LHCN-M2 (cell line): ENCODE measurements around the gene RAI1. TPM values are rescaled to one million over a fixed set of nuclear protein-coding genes. Genes with fewer than 3 reads are reported as not detected.

Source experiments
- DNase-seq: peaks from one replicate; pipeline ENCODE4 v3.0.0-alpha.2; 2012; ENCODE audit warnings: low read depth
- total RNA-seq: library from RNA; depleted of rRNA; stranded (reverse); fragments of >200 nt; gene quantifications from 2 replicates; pipeline ENCODE4 v1.2.3, GENCODE V29; 2014

Gene RAI1
- total RNA-seq, 1 experiment from 2014 or later: 10.3 TPM

DNA sequence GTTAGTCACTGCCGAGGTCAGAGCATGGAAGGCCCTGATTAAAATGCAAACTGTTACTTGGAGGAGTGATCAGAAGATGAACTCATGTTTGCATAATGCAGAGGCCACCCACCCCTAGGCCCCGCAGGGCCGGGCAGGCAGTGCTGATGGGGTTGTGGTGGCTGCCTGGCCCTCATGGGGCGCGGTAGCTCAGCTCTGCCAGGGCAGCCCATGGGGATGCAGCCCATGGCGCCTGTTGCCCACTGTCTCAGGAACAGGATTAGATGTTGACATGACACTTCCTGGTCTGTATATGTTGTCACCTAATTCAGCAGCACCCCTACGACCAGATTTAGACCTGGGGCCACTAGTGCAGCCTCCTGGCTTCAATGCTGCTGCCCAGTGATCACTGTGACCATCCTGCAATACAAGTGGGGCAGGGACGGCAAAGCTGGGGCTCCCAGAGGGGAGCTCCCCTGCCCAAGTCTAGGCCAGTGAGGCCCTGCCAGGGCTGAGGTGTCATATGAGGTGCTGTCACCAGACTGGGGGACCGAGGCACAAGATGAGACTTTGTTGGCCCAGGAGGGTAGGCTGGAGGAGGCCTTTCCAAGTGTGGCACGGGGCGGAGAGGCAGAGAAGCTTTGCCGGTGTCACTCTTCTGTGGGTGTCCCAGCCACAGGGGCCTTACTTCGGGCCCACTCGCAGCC lies 49.1 kb downstream of the RAI1 start:
- no peak for DNase-seq

DNA sequence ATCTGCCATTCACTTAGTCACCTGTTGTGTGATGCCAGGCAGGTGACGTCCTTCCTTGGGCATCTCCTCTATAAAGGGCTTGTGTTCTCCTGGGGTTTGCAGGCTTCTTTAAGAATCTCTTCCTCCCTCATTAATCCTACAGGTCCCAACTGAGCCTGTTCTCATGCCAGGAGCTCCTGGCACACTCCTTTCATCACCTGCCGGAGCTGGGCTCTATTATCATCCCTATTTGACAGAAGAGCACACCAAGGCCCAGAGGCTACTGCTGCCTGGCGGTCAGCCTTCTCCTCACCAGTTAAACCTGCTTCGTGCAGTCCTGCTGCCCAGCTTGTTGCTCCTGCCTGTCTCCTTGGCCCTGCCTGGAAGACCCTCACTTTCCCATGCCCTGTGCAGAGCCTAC lies 51.2 kb downstream of the RAI1 start:
- DNase-seq: no peak

DNA sequence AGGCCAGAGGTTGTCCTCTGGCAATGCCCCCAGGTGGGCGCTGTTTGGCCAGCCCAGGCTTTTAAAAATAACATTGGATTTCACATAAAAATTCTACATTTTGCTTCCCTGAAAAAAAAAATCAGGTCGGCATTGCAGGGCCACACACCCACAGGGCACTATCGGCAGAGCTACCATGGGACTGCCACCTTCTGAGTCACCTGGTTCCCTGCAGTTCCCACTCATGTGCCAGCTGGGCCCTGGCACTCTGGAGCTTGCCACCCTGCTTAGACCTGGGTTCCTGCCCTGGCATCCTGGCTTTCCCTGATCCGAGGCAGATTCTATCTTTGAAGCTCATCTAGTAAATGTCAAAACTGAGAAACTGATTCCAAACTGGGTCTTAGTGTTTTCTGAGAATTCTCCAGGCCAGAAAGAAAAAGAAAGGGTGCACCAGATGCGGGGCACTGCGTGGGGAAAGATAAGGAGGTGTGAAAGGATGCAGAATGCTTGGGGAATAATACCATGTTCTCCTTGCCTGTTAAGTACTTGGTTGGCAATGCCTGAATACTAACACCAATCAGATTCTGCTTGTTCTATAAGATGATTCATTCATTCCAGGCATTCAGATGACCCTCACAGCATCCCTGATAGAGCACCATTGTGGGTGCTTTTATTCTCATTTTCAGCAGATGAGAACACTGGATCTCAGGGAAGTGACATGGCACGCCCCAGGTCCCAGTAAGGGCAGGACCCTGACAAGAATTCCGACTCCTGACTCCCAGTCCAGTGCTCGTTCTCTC lies 51.8 kb downstream of the RAI1 start:
- DNase-seq: peak; percentile 58

DNA sequence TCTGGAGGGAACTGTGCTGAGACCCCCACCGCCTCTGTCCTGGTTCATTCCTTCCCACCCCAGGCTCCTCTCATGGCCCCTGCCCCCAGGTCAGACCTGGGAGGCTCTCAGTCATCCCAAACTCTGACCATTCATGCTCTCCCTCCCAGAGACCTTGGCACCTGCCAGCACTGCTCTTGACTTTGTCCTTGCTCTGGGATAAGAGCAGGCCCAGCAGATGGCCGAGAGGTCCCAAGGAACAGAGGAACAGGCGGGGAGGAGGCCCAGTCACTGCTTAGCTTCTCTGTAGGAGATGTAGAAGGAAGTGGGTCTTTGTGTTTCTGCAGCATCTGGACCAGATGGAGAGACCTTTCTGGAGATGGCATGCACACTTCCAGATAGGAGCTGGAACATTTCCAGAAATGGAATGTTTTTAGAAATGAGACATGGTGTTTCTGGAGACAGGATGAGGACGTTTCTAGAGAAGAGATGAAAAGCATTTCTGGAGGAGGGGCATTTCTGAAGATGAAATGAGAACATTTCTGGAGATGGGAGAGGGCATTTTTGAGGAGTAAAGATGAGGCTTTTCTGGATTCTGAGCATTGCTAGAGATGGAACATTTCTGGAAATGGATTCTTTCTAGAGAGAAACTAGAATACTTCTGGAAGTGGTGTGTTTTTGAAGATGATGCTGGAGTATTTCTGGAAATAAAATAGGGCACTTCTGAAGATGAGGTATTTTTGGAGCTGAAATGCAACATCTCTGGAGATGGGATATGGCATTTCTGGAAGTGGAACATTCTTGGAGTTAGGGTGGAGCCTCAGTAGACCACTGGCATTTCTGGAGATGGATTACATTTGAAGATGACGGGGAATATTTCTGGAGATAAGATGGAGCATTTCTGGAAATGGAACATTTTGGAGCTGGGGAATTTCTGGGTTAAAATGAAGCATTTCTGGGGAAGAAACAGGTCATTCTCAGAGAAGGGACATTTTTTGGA lies 55.2 kb downstream of the RAI1 start:
- DNase-seq: peak; percentile 18

DNA sequence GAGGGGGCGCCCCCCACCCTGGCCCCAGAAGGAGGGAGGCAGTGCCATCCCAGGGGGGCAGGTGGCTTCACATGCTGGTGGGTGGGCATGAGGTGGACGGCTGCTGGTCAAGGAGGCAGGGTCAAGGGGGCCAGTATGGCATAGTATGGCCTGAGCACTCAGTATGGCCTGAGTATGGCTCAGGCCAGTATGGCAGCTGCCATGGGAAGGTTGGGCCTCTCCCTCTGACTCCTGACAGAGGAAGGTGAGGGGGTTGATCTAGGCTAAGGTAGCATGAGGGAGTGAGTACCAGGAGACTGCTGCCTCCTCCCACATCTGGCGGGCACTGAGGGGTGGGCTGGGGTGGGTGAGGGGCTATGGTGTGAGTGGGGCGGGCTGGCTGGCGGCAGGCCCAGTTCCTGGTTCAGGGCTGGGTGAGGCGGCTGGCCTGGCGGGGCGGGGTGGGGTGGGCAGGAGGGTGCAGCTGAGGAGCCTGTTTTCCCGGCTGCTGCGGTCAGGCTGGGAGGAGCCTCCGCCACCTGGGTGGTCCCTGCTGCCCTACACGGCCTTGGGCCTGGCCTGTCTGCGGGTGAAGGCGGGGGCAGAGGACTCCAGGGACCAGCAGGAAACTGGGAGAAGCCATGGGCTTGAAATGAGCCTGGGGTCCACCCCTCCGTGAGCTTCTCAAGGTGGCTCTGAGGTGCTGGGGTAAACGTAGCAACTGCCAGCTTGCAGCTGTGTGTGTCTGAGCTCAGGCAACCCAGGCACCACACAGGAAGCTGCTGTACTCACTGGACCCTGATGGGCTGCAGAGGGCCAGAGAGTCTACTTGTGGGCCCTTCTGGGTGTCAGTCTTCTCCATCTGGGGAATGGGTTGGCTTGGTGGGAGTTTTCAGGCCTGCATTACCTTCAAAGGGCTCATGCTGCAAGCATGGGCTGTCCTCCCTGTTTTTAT lies 57.0 kb downstream of the RAI1 start:
- DNase-seq: no peak

DNA sequence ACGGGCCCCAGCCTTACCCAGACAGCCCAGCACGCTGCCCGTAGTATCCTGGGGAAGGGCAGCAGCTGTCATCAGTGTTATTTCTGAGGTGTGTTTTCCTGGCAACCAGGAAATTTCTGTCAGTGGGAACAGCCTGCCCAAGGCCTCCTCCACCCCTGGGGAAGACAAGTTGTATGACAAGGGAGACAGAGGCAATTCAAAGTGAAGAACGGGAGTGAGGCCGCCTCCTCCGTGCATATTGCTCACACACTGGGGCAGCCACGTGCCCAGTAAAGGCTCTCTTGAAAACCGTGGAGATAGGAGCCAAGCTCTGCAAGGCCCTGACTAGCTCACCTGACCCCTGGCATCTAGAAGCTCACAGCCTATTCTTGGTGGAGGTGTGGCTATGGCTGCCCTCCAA lies 57.6 kb downstream of the RAI1 start:
- DNase-seq: peak; percentile 31

DNA sequence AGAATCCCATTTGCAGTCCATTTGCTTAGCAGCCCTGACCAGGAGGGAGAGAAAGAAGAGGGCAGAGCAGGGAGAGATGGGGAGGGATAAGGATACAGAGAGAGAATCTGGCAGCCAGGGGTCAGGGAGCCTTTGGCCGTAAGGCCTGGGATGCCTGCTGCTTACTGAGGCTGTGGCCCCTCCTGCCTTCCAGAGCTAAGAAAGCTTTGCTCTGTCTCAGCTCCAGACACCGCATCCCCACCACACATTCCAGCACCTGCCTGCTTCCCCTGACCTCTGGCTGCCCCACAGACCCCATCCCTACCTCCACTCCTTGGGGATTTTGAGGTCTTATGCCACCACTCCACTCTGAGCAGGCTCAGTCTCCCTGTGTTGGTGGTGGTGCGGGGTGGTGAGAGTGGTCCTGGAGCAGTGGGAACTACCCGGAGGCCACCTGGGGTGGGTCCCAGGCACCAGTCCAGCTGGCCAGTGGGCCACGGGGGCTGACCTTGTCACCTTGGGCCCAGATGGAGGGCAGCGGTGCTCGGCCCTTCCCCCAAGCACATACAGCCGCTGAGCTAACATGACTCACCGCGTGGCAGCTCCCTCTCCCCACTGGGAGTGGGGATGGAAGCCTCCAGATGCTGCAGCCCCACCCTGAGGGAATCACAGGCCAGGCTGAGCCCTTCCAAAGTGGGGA lies 58.3 kb downstream of the RAI1 start:
- DNase-seq: peak; percentile 72

DNA sequence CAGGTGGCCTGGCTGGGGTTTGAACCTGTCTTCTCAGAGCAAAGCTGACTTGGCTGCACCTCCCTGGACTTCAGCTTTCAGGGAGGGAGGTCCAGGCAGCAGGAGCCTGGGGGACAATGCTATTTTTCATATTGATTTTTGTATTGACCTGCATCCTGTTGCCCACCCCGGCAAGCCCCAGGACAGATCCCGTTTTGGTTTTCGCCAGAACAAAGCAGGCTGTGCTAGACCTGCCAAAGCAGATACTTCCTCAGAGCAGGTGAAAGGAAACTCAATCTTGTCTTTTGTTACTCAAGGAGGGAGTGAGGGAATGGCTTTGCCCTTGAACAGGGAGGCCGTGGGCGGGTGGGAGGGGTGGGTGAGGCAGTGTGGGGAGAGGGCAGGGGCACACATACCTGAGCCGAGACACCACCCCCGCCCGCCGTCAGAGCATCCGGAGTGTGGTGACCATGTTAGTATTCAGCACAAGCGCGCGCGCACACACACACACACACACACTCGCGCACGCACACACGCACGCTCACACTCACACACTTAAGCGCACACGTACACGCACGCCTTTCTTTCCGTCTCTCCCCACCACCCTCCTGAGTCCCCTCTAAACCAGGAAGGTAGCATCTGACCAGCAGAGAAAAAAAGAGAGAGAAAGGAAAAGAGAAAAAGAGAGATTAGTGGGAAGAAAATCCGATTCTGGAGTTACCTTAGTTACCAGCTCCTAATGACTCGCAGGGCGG lies 59.5 kb downstream of the RAI1 start:
- DNase-seq: no peak

DNA sequence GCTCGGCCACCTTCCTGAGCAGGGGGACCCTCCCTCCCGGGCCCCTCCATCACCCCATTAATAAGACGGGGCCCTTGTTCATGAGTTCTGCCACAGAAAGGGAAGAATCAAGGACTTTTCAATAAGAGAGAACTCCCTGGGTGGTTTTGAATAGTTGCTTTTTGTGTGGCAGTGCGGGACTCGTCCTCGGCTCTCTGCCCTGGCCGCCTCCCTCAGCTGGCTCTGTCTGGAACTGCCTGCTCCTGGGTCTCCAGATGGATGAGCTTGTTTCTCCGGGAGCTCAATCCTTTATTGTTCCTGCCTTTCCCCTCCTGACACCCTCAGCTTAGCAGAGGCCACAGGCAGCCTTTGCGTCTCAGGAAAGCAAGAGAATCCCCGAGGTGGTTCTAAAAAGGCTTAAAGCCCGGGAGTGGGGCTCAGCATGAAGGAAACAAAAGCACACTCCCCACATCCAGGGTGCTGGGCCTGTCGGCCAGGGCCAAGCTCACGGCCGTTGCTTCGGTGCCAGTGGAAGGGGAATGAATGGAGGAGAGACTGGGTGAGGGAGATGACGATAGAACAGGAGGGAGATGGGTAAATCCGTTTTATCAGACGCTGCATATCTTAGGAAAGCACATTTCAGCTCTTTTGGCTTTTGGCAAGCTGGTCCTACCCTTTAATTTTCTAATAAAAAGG lies 60.2 kb downstream of the RAI1 start:
- no peak for DNase-seq

DNA sequence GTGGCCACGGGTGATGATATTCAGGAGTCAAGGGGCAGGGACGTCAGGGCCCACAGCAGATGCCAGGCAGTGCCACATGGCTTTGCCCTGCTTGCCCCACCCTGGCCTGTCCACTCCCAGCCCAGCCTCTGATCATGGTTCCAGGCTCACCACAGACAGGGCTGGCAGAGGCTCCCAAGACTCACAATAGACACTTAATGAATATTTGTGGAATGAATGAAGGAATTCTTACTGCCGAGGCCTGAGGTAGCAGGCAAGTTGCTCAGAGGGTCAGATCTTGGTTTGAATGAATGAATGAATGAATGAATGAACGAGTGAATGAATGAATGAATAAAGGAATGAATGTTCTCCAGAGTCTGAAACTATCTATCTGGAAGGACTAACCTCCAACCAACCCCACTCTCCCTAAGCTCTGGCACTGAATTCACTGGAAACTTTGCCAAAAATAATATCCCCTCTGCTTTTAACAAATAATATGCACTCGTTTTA lies 60.9 kb downstream of the RAI1 start:
- peak; percentile 24 for DNase-seq

DNA sequence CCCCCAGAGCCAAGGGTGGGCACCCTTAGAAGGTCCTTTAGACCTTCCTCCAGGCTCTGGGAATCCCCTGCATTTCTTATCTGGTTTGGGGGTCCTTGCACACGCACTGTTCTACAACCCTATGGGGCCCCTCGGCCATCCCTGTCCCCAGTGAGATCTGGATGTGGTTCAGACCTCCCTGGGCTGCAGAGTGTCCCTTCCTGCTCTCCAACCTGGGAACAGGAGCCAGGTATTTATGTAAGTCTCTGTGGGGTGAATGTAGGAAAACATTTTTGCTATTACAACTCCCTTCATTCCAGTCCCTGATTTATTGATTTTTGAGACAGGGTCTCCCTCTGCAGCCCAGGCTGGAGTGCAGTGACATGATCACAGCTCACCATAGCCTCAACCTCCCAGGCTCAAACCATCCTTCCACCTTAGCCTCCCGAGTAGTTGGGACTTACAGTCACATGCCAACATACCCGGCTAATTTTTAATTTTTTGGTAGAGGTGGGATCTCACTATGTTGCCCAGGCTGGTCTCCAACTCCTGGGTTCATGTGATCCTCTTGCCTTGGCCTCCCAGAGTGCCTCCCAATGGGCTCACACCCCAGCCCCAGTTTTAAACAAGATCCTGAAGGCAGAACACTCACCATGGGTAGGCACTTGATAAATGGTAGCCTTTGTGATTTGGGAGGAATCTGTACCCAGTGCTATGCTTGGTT lies 61.6 kb downstream of the RAI1 start:
- DNase-seq: no peak

DNA sequence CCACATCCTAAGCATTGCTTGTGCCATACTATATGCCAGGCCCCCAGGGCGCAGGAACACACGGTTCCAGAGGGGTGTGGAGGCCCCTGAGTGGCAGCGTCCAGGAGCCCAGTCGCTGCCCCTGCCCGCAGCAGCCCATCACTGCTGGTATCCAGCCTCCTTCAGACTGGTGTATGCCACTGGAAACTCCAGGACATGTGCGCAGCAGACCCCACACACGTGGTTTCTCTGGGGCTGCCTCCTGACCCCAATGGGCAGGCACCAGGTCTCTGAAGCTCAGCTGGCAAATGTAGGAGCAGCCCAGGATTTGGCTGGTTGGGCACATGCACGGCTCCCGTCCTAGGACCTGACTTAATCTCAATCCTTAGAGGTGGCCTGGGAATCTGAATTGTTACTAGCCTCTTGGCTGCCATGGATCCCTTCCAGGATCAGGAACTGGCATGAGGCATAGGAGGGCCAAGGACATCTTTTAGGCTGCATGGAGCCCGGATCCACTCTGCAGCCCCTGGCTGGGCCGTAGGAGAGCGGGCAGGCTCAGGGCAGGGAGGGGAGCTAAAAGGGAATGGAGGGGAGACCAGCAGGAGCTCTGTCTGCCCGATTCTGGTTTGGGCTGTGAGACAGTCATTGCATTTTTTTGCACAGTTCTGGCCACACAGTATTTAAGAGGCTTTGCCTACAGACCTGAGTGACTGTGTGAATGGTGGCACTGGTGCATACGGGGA lies 62.3 kb downstream of the RAI1 start:
- DNase-seq: no peak

DNA sequence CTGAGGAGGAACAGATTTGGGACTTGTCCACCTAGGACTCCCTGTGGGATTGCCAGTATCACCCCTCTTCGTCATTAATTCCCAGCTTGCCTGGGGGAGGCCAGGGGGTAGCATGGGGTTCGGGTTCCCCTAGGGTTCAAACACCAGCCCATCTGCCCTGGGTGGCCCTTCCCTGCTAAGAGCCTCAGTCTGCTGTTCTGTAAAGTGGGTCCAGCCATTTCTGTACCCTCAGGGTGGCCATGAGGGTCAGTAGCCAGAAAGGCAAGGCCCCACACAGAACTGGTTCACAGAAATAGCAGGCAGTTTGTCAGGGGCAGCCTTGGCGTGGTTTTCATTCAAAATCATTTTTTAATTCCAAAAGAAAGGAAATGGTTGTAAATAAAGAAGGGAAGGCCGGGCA lies 62.9 kb downstream of the RAI1 start:
- DNase-seq: no peak

DNA sequence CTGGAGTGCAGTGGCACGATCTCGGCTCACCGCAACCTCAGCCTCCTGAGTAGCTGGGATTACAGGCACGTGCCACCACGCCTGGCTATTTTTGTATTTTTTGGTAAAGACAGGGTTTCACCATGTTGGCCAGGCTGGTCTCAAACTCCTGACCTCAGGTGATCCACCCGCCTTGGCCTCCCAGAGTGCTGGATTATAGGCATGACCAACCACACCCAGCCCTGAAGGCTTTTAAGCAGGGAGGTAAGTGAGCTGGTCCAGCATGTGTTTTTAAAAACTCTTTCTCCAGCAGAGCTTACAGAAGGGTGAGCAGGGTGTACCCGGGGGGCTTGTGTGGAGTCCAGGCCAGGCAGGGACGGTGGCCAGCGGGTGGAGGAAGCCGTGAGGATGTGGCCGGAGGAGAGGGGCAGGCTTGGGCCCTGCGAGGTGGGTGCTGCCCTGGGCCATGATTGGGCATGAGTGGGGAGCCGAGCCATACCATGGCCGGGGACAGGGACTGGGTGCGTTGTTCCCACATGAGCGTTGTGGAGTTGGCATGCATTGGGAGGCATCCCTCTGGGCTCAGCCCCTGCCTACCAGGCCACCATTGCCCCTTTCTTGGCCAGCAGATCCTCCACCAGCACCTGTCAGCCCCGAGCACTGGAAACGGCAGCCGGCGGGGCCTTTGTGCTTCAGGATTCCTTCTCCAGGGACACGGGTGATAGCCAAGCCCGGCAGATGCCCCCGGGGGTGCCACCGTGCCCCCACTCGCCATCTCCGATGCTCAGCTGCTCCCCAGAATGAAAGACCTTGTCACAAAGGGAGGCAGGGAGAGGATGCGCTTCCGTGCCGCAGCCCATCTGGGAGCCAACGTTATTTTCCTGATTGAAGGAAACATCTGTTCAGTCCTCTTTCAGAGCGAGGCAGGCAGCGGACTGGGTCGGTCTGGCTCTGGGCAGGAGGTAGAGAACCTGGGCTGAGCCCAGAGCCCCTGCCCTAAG lies 64.5 kb downstream of the RAI1 start:
- DNase-seq: peak; percentile 29

DNA sequence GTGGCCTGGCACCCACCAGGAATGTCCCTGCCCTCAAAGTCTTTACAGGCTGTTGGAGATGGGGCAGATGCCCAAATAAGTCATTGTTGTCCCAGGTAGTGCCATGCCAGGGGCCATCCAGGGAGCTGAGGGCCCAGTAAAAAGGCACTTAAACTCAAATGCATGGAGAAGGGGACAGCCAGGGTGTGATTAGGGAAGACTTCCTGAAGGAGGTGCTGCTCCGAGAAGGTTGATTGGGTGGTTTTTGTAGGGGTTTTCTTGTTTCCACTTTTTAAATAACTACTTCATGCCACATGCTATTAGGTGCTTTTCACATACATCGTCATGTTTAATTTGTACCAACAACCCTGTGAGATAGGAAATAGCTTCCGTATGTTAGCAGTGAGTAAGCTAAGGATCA lies 66.9 kb downstream of the RAI1 start:
- no peak for DNase-seq

DNA sequence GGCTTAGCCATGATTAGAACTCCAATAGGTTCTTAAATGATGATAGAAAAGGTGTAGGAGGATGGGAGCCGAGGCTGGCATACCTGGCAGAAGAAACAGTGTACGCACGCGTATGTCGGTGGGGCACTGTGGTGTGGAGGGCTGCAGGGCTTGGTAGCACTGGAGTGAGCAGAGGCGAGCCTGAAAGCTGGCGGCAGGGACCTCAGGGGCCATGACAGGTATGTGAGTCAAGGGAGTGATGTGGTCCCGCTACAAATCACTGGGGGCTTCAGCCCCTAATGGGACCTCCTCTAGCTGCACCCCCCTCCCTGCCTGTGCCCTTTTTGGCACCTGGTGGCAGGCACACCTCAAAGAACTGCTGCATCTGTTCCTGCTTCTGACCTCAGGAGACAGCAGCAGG lies 67.3 kb downstream of the RAI1 start:
- DNase-seq: no peak
